AG04449 (cell line): ENCODE results near the gene P2RY14.
"Not testable (repeated sequence)": the region's sequence is repeated elsewhere in the genome, so short reads cannot be mapped to it uniquely, and the experiment has no call there.

ENCODE experiments used
- CTCF ChIA-PET: fragments of 350-600 bp; formaldehyde crosslinking; extraction: SDS; loops from one replicate; lab custom pipeline; 2021; ENCODE audit warnings: antibody characterized with exemption; lab: Yijun Ruan, JAX
- POLR2A ChIA-PET: fragments of 400-600, 350-600 bp; formaldehyde crosslinking; extraction: SDS; loops from one replicate; lab custom pipeline; 2020; ENCODE audit warnings: antibody characterized with exemption, inconsistent platforms; lab: Yijun Ruan, JAX
- DNase-seq: peaks from one replicate; pipeline ENCODE4 v3.0.0-alpha.2; 2010; ENCODE audit warnings: low read depth, low spot score
- H3K4me3 ChIP-seq: 2 replicates; pipeline ENCODE4 v1.5.1; 2011; ENCODE audit warnings: low read depth, mild to moderate bottlenecking, control low read depth, low read length
- TF ChIP-seq, protein P1 (sequence below): IDR thresholded peaks from one replicate; pipeline ENCODE4 v1.5.1; 2011; ENCODE audit warnings: mild to moderate bottlenecking, moderate library complexity, low read length, control low read depth, inconsistent platforms; ENCODE audit not compliant: insufficient read depth; ENCODE audit errors: missing control alignments

P2RY14 gene

DNA sequence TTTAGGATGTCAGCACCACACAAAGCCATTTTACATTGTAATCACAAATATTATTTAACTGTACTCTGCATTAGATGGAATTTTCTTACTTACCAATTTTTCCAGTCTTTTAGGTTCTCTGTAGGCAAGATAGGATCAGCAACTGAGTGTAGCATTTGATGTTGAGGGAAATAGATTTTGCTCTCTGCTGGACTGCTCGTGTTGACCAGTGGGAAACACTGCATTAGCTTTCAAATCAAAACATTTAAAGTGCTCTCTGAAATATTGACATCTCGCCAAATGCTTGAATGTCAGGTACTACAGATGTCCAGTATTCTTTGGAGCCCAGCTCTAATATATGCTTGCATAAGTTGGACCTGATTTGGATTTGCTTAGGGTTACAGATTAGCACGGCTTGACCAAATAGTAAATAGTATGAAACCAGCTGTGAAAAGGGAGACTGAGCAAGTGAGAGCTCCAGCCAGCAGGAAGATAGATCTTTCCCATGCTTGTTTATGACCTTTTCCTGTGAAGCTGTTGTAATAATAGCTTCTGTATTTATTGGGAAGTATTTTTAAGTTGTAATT lies 29.5 kb downstream of the P2RY14 start:
- DNase-seq, result no peak
- CTCF ChIA-PET, result interaction anchor here (0.9 to 2.2 kb wide), 3 partner anchors 21 to 33 kb away, joined by 3 to 7 read pairs (median 3); no protein-coding TSS in a partner anchor
- TF ChIP-seq, protein P1, sequence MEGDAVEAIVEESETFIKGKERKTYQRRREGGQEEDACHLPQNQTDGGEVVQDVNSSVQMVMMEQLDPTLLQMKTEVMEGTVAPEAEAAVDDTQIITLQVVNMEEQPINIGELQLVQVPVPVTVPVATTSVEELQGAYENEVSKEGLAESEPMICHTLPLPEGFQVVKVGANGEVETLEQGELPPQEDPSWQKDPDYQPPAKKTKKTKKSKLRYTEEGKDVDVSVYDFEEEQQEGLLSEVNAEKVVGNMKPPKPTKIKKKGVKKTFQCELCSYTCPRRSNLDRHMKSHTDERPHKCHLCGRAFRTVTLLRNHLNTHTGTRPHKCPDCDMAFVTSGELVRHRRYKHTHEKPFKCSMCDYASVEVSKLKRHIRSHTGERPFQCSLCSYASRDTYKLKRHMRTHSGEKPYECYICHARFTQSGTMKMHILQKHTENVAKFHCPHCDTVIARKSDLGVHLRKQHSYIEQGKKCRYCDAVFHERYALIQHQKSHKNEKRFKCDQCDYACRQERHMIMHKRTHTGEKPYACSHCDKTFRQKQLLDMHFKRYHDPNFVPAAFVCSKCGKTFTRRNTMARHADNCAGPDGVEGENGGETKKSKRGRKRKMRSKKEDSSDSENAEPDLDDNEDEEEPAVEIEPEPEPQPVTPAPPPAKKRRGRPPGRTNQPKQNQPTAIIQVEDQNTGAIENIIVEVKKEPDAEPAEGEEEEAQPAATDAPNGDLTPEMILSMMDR, result no peak
- POLR2A ChIA-PET, result no interaction called here
- no peak overlapping the region for H3K4me3 ChIP-seq

DNA sequence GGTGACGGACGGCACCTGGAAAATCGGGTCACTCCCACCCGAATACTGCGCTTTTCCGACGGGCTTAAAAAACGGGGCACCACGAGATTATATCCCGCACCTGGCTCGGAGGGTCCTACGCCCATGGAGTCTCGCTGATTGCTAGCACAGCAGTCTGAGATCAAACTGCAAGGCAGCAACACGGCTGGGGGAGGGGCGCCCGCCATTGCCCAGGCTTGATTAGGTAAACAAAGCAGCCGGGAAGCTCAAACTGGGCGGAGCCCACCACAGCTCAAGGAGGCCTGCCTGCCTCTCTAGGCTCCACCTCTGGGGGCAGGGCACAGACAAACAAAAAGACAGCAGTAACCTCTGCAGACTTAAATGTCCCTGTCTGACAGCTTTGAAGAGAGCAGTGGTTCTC lies 36.3 kb downstream of the P2RY14 start:
- DNase-seq, CTCF ChIA-PET, H3K4me3 ChIP-seq, POLR2A ChIA-PET: not testable (repeated sequence)

DNA sequence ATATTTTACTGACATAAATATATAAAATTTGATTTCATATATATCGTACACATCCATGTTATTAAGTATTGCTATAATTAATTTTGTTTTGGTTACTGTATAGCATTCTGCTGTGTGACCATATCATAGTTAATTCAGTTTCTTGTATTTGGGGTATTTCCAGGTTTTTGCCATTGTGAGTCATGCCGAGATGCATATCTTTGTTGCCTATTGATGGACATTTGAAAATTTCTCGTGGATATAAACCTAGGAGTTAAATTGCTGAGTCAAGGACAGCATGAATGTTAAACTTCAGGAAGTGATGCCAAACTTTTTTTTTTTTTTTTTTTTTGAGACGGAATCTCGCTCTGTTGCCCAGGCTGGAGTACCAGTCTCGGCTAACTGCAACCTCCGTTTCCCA lies 41.6 kb downstream of the P2RY14 start:
- H3K4me3 ChIP-seq, result no peak overlapping the region
- CTCF ChIA-PET, result interaction anchor here (1.4 kb wide), 1 partner anchor 9 kb away, joined by 5 read pairs; no protein-coding TSS in a partner anchor
- TF ChIP-seq, protein P1, result no peak
- DNase-seq, result no peak
- POLR2A ChIA-PET, result no interaction called here

DNA sequence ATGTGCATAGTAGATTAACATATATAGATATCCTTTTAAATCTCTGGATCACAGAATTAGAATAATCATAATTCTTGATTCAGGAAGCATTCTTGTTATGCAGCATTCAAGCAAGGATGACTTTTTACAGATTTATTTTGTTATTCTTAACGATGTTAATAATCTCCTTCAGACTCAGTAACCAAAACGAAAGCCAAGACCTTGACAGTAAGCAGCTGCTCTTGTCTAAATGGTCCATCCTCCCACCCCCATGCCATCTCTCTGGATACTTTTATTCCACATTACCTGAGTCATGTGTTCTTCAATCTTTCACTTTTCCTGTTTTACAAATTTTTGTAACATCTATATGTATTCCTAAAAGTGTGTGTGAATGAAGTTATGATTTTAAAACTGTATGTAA lies 42.0 kb downstream of the P2RY14 start:
- no peak for DNase-seq
- CTCF ChIA-PET, result interaction anchor here (1.4 kb wide), 1 partner anchor 8 kb away, joined by 5 read pairs; no protein-coding TSS in a partner anchor
- TF ChIP-seq, protein P1, result no peak

DNA sequence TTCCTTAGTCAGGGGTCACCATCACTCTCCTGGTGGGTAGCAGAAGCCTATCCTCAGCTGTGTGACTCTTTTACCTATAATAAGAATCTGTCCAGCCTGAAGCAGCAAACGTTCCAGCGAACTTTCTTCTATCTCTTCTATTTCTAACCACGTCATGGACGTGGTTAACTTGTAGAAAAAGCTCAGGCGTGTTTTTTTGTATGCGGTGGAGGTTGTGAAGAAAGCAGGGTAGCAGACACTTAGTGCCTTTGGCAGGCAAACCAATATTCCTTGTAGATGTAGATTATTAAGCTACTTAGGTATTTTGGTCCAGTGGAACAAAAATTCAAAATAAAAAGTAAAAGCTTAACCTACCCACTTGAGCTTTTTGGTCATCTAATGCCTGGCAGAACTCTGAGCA lies 43.5 kb downstream of the P2RY14 start:
- DNase-seq, result no peak
- TF ChIP-seq, protein P1, result no peak
- ChIA-PET POLR2A (interaction anchor here (0.5 kb wide), 1 partner anchor 924 kb away, joined by 5 read pairs; no protein-coding TSS in a partner anchor), CTCF (interaction anchor here (0.8 to 3.2 kb wide), 6 partner anchors 10 to 92 kb away, joined by 3 to 13 read pairs (median 3); no protein-coding TSS in a partner anchor)
- H3K4me3 ChIP-seq, result no peak overlapping the region

More for the DNA sequence above, 42.0 kb downstream of the P2RY14 start:
- H3K4me3 ChIP-seq, result no peak overlapping the region
- POLR2A ChIA-PET, result no interaction called here

DNA sequence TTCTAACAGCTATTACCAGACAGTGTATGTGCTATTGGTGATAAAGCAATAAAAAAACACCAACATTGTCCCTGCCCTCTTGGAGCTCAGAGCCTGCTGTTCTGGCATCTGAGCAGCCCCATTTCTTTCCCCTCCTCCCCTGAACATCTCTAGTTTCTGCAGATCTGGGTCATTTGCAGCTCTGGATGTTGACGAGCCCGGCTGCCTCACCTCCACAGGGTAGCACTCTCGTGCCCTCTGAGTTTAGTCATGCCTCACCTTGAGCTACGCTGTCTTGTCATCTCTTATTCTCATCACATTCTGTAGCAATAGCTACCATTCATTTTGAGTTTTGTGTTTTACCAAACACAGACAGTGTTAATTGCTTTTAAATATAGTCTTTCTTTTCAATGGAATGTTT lies 45.4 kb downstream of the P2RY14 start:
- TF ChIP-seq, protein P1, result no peak
- no peak overlapping the region for H3K4me3 ChIP-seq
- CTCF ChIA-PET, result interaction anchor here (0.9 to 3.2 kb wide), 4 partner anchors 46 to 65 kb away, joined by 3 to 13 read pairs (median 4); partner anchors contain the start of gene P2RY14
- DNase-seq, result no peak
- POLR2A ChIA-PET, result no interaction called here

DNA sequence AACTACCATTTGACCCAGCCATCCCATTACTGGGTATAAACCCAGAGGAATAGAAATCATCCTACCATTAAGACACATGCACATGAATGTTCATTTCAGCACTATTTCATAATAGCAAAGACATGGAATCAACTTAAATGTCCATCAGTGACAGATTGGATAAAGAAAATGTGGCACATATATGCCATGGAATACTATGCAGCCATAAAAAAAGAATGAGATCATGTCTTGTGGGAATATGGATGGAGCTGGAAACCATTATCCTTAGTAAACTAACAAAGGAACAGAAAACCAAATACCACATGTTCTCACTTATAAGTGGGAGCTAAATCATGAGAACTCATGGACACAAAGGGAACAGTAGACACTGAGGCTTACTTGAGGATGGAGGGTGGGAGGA lies 45.9 kb downstream of the P2RY14 start:
- CTCF ChIA-PET, result interaction anchor here (0.9 to 3.2 kb wide), 4 partner anchors 46 to 64 kb away, joined by 3 to 13 read pairs (median 4); partner anchors contain the start of gene P2RY14
- DNase-seq, POLR2A ChIA-PET, H3K4me3 ChIP-seq: not testable (repeated sequence)
